ENCODE measurements around the gene WDR88. TPM values are rescaled to one million over a fixed set of nuclear protein-coding genes. Genes with fewer than 3 reads are reported as not detected.

Gene WDR88, protein sequence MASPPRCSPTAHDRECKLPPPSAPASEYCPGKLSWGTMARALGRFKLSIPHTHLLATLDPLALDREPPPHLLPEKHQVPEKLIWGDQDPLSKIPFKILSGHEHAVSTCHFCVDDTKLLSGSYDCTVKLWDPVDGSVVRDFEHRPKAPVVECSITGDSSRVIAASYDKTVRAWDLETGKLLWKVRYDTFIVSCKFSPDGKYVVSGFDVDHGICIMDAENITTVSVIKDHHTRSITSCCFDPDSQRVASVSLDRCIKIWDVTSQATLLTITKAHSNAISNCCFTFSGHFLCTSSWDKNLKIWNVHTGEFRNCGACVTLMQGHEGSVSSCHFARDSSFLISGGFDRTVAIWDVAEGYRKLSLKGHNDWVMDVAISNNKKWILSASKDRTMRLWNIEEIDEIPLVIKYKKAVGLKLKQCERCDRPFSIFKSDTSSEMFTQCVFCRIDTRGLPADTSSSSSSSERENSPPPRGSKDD
- under 1 TPM in 1 of 2 experiments, not detected in 1; 0.27 TPM for total RNA-seq

DNA sequence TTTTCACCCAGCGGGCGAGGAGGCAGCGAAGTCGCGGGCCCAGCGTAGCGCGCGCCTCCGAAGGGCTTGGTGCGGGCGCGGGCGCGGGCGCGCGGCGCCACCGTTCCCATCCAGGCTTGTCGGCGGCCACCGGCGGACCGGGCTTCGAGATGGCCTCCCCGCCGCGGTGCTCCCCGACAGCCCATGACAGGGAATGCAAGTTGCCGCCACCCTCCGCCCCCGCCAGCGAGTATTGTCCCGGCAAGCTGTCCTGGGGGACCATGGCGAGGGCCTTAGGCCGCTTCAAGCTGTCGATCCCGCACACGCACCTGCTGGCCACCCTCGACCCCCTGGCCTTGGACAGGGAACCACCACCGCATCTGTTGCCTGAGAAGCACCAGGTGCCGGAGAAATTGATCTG lies at the start of gene WDR88:
WDR88 (plus strand) TSS at position 94 of the 400 bp plus-strand sequence; CDS start at position 150, 56 bp downstream.
- peaks cover 16% of the 10 kb centered on the region for H3K36me3 Mint-ChIP-seq (ENCODE audit: low read depth)
- ChIA-PET POLR2A (no interaction called here), CTCF (no interaction called here)
- H3K4me3 Mint-ChIP-seq: no peak within 1 kb of the TSS
- H3K9me3 Mint-ChIP-seq: no peaks in the 10 kb centered on the region
- H3K27me3 Mint-ChIP-seq: no peaks in the 10 kb centered on the region
- peaks cover 8% of the 10 kb centered on the region for H3K4me1 Mint-ChIP-seq
- DNase-seq: no peak
- H3K27ac Mint-ChIP-seq: no peak within 1 kb of the TSS

DNA sequence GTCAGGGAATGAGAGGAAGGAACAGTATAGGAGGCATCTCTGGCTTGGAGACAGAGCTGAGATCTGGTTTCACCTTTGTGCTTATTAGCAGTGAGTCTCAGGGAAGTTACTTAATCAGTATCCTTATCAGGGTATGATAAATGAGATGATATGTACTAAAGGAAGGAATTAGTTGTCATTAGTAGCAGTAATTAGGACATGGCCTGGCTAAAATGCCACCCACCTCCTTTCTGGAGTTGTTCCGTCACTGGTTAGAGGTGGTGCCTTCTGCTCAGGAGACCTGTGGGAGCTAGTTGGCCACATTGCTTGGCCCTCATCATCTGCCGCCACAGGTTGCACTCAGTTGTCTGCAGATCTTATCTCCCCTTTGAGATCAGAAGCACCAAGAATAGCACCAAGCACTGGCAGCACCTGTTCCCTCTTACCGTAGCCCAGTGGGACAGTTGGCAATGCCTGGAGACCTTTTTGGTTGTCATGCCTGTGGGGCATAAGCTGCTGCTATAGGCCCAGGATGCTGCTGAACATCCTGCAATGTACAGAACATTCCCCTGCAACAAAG lies 46.3 kb upstream of the WDR88 start:
- Mint-ChIP-seq H3K27ac (no peak overlapping the region), H3K4me1 (peaks cover 25% of the 10 kb centered on the region), H3K9me3 (no peaks in the 10 kb centered on the region), H3K36me3 (ENCODE audit: low read depth) (peaks cover 13% of the 10 kb centered on the region), H3K27me3 (no peaks in the 10 kb centered on the region), H3K4me3 (no peak overlapping the region)
- no peak for DNase-seq
- CTCF ChIA-PET: no interaction called here
- POLR2A ChIA-PET: interaction anchor here (0.9 kb wide), 1 partner anchor 19 kb away, joined by 5 read pairs; no protein-coding TSS in a partner anchor

DNA sequence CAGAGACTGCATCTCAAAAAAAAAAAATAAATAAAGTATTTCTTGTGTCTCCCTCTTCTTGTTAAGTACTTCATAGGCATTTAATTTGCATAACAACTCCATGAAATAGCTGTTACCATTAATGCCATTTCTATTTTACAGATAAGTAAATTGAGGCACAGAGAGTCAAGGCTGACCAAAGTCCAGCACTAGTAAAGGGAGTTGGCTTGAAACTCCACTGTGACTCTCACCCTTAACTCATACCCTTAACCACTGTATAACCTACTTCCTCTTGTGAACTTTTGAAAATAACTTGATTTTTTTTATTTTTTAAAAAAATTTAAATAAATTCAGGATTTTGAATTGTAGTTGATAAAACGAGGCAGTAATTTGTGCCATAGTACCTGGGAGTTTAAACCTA lies 45.0 kb upstream of the WDR88 start:
- Mint-ChIP-seq H3K27ac (no peak overlapping the region), H3K27me3 (no peaks in the 10 kb centered on the region), H3K4me1 (peaks cover 12% of the 10 kb centered on the region), H3K9me3 (no peaks in the 10 kb centered on the region), H3K4me3 (no peak overlapping the region), H3K36me3 (ENCODE audit: low read depth) (peaks cover 20% of the 10 kb centered on the region)
- CTCF ChIA-PET: interaction anchor here (0.6 to 0.7 kb wide), 2 partner anchors 17 to 42 kb away, joined by 3 to 4 read pairs; no protein-coding TSS in a partner anchor
- POLR2A ChIA-PET: no interaction called here
- no peak for DNase-seq

DNA sequence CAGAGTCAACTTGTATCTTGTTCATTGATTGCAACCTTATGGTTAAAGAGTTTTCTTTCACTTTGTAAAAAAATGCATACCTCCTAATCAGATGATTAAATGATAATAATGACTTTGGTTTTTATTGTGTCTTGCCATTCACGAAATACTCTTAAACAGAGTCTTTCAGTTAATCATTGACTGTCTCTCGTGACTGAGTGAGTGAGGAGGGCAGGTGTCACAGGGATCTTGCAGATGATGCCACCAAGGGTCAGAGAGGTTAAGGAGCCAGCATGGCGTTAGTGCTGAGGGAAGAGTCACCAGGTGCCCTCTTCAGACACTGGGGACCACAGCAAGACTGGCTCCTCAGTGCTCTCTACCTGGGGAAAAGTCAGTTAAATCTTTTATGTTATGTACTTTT lies 42.9 kb upstream of the WDR88 start:
- H3K4me1 Mint-ChIP-seq: peaks cover 4% of the 10 kb centered on the region
- peaks cover 25% of the 10 kb centered on the region for H3K36me3 Mint-ChIP-seq (ENCODE audit: low read depth)
- DNase-seq: no peak
- no peaks in the 10 kb centered on the region for H3K9me3 Mint-ChIP-seq
- no peak overlapping the region for H3K4me3 Mint-ChIP-seq
- ChIA-PET POLR2A (no interaction called here), CTCF (no interaction called here)
- H3K27me3 Mint-ChIP-seq: no peaks in the 10 kb centered on the region
- H3K27ac Mint-ChIP-seq: peak overlapping the region; percentile 44

DNA sequence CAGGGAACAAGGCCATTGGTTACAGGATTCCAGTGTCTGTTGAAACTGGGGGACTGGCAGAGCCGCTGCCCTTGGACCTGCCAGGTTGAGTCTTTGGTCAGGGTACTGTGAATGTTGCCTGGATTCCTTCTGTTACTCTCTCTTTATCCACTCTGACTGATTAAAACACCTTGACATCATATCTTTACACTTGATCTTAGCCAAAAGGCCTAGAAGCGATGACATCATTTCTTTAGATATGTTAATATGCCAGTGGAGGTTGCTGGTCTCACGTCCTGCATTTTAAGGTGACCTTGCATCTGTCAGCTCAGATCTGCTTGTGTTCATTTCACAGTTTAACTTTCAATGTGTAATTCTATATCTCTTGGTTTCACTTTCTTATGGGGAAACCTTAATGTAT lies 41.7 kb upstream of the WDR88 start:
- Mint-ChIP-seq H3K27me3 (no peaks in the 10 kb centered on the region), H3K9me3 (no peaks in the 10 kb centered on the region), H3K4me3 (no peak overlapping the region), H3K36me3 (ENCODE audit: low read depth) (peaks cover 30% of the 10 kb centered on the region), H3K27ac (no peak overlapping the region), H3K4me1 (no peaks in the 10 kb centered on the region)
- CTCF ChIA-PET: no interaction called here
- no peak for DNase-seq
- POLR2A ChIA-PET: no interaction called here

DNA sequence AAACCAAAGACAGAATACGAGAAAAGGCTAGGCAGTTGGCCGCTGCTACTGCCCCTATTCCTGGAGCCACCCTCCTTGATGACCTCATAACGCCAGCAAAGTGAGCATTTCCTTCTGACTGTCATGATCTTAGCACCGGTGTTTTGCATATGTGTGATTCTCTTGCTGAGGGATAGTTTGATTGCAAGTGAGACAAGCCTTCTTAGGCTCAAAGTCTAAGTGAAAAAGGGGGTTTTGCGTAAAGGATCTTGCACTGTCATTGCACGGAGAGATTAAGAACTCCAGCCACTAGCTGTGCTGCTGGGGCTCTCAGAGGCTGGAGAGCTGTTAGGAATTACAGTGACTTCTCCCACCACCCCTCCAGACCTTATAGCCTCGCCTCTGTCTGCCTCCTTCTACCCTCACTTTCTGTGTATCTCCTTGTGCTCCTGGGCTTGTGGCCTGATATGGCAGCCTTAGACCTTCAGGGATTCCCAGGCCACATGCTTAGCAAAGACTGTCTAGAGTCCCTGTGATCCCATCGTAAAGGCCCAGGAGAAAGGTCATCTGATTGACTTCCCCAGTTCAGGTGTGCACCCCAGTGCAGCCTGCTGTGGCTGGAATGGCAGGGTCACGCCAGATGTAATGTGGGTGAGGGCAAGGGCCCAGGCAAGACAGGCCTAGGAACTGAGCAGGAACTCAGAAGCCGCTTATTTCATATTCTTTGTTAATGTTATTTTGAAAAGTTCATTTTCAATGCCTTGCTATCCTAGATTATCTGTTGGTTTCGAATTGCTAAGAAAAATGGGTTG lies 38.3 kb upstream of the WDR88 start:
- H3K27ac Mint-ChIP-seq: no peak overlapping the region
- H3K27me3 Mint-ChIP-seq: no peaks in the 10 kb centered on the region
- CTCF ChIA-PET: no interaction called here
- H3K4me3 Mint-ChIP-seq: no peak overlapping the region
- H3K4me1 Mint-ChIP-seq: no peaks in the 10 kb centered on the region
- H3K9me3 Mint-ChIP-seq: no peaks in the 10 kb centered on the region
- DNase-seq: no peak
- H3K36me3 Mint-ChIP-seq (ENCODE audit: low read depth): peaks cover 52% of the 10 kb centered on the region
- POLR2A ChIA-PET: no interaction called here

DNA sequence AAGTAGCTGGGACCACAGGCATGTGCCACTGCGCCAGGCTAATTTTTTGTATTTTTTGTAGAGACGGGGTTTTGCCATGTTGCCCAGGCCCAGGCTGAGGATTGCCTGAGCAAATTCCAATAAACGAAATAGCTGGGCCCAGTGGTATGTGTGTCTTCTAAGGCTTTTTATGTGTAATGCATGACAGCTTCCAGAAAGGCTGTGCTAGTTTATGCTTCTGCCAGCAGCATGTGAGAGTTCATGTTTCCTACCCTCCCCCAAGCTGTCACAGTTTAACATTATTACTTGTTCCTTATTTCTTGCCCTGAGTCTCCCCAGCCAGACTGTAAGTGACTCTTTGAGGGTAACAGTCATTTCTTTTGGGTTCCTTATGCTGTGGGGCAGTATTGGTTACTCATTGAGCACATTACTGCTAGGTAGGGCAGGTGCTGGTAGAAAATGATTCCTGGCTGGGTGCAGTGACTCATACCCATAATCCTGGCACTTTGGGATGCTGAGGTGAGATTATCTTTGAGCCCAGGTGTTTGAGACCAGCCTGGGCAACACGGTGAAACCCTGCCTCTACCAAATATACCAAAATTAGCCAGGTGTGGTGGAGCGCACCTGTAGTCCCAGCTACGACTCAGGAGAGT lies 37.4 kb upstream of the WDR88 start:
- no peak for DNase-seq
- peaks cover 50% of the 10 kb centered on the region for H3K36me3 Mint-ChIP-seq (ENCODE audit: low read depth)
- no peaks in the 10 kb centered on the region for H3K9me3 Mint-ChIP-seq
- H3K4me1 Mint-ChIP-seq: no peaks in the 10 kb centered on the region
- CTCF ChIA-PET: no interaction called here
- no peaks in the 10 kb centered on the region for H3K27me3 Mint-ChIP-seq
- POLR2A ChIA-PET: no interaction called here
- no peak overlapping the region for H3K27ac Mint-ChIP-seq
- H3K4me3 Mint-ChIP-seq: no peak overlapping the region

DNA sequence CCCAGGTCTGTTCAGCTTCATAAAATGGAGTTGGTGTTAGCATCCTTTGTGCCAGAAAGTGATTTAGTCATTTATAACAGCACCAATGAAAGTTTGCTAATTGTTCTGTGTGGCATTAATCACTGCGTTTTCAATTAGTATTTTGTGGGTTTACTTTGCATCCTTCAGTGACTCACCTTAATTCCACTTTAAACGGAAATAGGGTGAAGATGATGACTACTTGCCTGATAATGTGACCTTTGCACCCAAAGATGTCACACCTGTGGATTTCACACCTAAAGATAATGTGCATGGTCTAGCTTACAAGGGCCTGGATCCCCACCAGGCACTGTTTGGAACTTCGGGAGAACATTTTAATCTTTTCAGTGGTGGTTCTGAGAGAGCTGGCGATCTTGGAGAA lies 35.9 kb upstream of the WDR88 start:
- no peak overlapping the region for H3K27ac Mint-ChIP-seq
- no peaks in the 10 kb centered on the region for H3K27me3 Mint-ChIP-seq
- POLR2A ChIA-PET: no interaction called here
- H3K4me3 Mint-ChIP-seq: no peak overlapping the region
- CTCF ChIA-PET: no interaction called here
- no peaks in the 10 kb centered on the region for H3K4me1 Mint-ChIP-seq
- peaks cover 43% of the 10 kb centered on the region for H3K36me3 Mint-ChIP-seq (ENCODE audit: low read depth)
- no peaks in the 10 kb centered on the region for H3K9me3 Mint-ChIP-seq
- DNase-seq: no peak

DNA sequence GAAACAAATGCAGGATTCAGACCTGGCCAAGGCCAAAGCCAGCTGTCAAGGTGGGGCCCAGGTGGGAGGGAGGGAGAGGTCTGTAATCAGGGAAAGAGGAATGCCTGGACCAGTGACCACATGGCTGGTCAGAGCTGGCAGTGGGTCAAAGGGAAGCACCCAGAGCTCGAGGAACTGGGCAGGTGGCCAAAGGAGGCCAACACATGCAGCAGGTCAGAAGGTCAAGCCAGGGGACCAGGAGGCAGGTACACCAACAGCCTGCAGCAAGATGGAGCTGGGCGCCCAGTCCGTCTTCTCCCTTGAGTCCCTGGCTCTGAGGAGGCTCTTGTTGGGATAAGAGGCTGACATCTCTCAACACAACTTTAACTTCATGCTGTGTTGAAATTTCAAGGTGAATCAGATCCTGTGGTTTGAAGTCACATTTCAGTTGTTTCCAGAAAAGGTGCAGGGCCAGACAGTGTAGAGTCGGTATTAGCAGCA lies 33.8 kb upstream of the WDR88 start:
- Mint-ChIP-seq H3K27me3 (no peaks in the 10 kb centered on the region), H3K4me3 (no peak overlapping the region), H3K4me1 (no peaks in the 10 kb centered on the region), H3K36me3 (ENCODE audit: low read depth) (peaks cover 44% of the 10 kb centered on the region), H3K9me3 (no peaks in the 10 kb centered on the region), H3K27ac (no peak overlapping the region)
- POLR2A ChIA-PET: no interaction called here
- CTCF ChIA-PET: interaction anchor here (0.5 to 0.6 kb wide), 2 partner anchors 18 to 23 kb away, joined by 3 to 5 read pairs; no protein-coding TSS in a partner anchor
- no peak for DNase-seq

DNA sequence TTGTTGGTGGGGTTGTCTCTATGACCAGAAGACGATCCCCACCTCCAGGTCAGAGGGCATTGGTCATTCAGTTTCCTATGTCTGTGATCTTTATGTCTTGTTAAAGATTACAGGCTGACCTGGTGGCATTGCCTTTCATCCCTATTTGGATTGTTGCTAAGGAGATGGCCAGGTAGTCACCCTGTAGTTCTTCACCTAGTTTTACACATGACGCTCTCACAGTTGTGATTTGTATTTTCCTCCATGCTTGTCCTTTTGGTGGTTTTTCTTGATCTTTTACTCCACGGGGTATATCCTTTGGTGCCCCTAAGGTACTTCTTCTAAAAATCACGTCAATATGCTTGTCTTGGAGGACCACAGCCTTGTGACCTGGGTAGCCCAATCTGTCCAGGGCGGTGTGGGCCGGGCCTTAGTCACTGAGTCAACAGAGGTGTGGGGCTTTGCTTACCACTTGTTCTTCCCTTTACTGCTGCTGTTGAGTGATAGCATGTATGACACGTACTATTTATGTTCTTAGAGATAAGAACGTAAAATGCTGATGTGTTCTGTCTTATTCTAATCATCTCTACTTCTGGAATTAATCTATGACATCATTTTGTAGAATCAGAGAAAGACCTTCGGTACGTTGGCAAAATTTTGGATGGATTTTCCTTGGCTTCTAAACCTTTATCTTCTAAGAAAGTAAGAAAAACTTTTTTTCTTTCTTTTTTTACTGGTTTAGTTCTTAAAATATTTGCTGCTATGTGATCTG lies 30.8 kb upstream of the WDR88 start:
- Mint-ChIP-seq H3K4me1 (no peaks in the 10 kb centered on the region), H3K27ac (no peak overlapping the region), H3K27me3 (no peaks in the 10 kb centered on the region), H3K9me3 (no peaks in the 10 kb centered on the region), H3K36me3 (ENCODE audit: low read depth) (peaks cover 36% of the 10 kb centered on the region), H3K4me3 (no peak overlapping the region)
- DNase-seq: no peak
- CTCF ChIA-PET: no interaction called here
- POLR2A ChIA-PET: no interaction called here

DNA sequence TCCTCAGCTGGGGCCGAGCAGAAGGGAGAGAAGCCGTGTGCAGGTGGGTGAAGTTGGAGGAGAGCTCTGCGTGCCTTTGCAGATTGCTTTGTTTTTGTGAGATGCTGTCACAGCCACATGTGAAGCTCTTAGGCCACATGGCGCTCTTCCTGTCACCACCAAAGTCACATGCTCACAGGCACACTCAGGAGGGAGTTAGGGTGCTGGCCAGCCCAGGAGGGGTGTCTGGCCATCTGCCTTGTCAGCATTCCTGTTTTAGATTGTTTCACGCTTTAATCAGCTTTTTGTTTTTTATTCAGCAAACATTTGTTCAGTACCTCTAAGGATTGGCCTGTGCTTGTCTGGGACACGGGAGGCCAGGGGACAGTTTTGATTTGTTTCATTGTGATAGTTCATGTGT lies 29.0 kb upstream of the WDR88 start:
- POLR2A ChIA-PET: no interaction called here
- no peak overlapping the region for H3K4me3 Mint-ChIP-seq

DNA sequence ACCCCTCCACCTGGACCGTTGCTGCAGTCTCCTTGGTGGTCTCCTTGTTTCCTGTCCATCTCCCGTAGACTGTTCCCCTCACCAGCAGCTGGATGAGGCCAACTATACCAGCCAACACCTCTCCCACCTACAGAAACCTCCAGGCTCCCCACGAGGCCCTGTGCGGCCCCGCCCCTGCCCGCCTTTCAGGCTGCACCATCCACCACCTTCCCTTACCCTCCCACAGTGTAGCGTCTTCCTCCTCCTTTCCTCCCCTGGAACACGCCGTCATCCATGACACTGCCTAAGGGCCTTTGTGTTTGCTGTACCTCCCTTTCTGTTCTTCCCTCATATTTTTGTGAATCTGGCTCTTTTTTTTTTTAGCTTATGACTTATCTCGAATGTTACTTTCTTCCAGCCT lies 23.8 kb upstream of the WDR88 start:
- POLR2A ChIA-PET: no interaction called here
- H3K27me3 Mint-ChIP-seq: no peaks in the 10 kb centered on the region
- H3K4me1 Mint-ChIP-seq: no peaks in the 10 kb centered on the region
- CTCF ChIA-PET: interaction anchor here (0.7 to 1.0 kb wide), 2 partner anchors 10 to 55 kb away, joined by 3 read pairs; no protein-coding TSS in a partner anchor
- no peak for DNase-seq
- H3K9me3 Mint-ChIP-seq: no peaks in the 10 kb centered on the region
- no peak overlapping the region for H3K27ac Mint-ChIP-seq
- H3K4me3 Mint-ChIP-seq: no peak overlapping the region
- H3K36me3 Mint-ChIP-seq (ENCODE audit: low read depth): peaks cover 40% of the 10 kb centered on the region

More for the DNA sequence above, 29.0 kb upstream of the WDR88 start:
- Mint-ChIP-seq H3K9me3 (no peaks in the 10 kb centered on the region), H3K27ac (peak overlapping the region; percentile 33), H3K4me1 (no peaks in the 10 kb centered on the region), H3K27me3 (no peaks in the 10 kb centered on the region), H3K36me3 (ENCODE audit: low read depth) (peaks cover 28% of the 10 kb centered on the region)
- CTCF ChIA-PET: interaction anchor here (0.6 to 1.9 kb wide), 2 partner anchors 81 to 125 kb away, joined by 3 to 5 read pairs; no protein-coding TSS in a partner anchor
- no peak for DNase-seq

Measured in activated CD4-positive, alpha-beta T cell treated with anti-CD3 and anti-CD28 coated beads, Interleukin-2, amount 10 ng/mL, durations not matched to agents 7 days and 5 days (primary cell).